Thyroid gland (tissue), 4 donors: ENCODE measurements around the gene PPP2R5E.

Source experiments
- CTCF ChIP-seq, 6 experiments: fragments of 200-600 bp in 3 of 6; fragments of 450-650 bp in 3 of 6; sonication (generic) in 3 of 6; IDR thresholded peaks; one replicate each; pipeline ENCODE4 v1.5.1; 2016 to 2019; ENCODE audit warnings: antibody characterized with exemption in 6 of 6, mild to moderate bottlenecking in 2 of 6, inconsistent platforms in 1 of 6, moderate library complexity in 1 of 6
- POLR2A ChIP-seq, 2 donors: fragments of 450-650 bp; IDR thresholded peaks; one replicate each; pipeline ENCODE4 v1.6.1; 2017; ENCODE audit warnings: antibody characterized with exemption in 2 of 2, mild to moderate bottlenecking in 2 of 2, moderate library complexity in 1 of 2

- TF ChIP-seq CTCF (IDR thresholded peaks at IDR 0.05) (no peak), POLR2A (IDR thresholded peaks at IDR 0.05) (no peak)
Measured at GRCh38 chr14:63474844-63475243, 68.3 kb downstream of the PPP2R5E start.
